Retinal pigment epithelial cell (primary cell): Measurements from ENCODE around the gene SYNE4.
"Not testable (repeated sequence)": the region's sequence is repeated elsewhere in the genome, so short reads cannot be mapped to it uniquely, and the experiment has no call there.

Experiments used
- DNase-seq: peaks from one replicate; pipeline ENCODE4 v3.0.0-alpha.2; 2010; ENCODE audit warnings: low read depth
- H3K4me3 ChIP-seq: 2 replicates; pipeline ENCODE4 v1.5.1; 2011; ENCODE audit warnings: mild to moderate bottlenecking, low read length, control low read depth, moderate library complexity
- CTCF ChIP-seq: conservative IDR thresholded peaks from 2 replicates; pipeline ENCODE4 v1.5.1; 2011; ENCODE audit warnings: low read depth, low read length, control low read depth, inconsistent platforms

Gene SYNE4

GRCh38 chr19:36047835-36048234, 39.2 kb upstream of the SYNE4 start:
- DNase-seq: no peak
- TF ChIP-seq CTCF: no peak
- no peak overlapping the region for H3K4me3 ChIP-seq

GRCh38 chr19:36046443-36047050, 37.9 kb upstream of the SYNE4 start:
- no peak overlapping the region for H3K4me3 ChIP-seq
- DNase-seq: no peak
- no peak for TF ChIP-seq CTCF

GRCh38 chr19:36043952-36044351, 35.3 kb upstream of the SYNE4 start:
- TF ChIP-seq CTCF: no peak

GRCh38 chr19:36041831-36042230, 33.2 kb upstream of the SYNE4 start:
- H3K4me3 ChIP-seq: no peak overlapping the region
- peak; percentile 34 for DNase-seq
- TF ChIP-seq CTCF: no peak

More at GRCh38 chr19:36043952-36044351, 35.3 kb upstream of the SYNE4 start:
- DNase-seq: no peak
- H3K4me3 ChIP-seq: no peak overlapping the region

GRCh38 chr19:36041092-36041491, 32.5 kb upstream of the SYNE4 start:
- H3K4me3 ChIP-seq, DNase-seq: not testable (repeated sequence)

GRCh38 chr19:36040495-36040894, 31.9 kb upstream of the SYNE4 start:
- no peak overlapping the region for H3K4me3 ChIP-seq
- no peak for TF ChIP-seq CTCF
- no peak for DNase-seq

GRCh38 chr19:36032251-36033104, 23.9 kb upstream of the SYNE4 start, which contains the start of gene CLIP3:
TSS of gene CLIP3 (minus strand) at chr19:36032873. CDS start at chr19:36032357, 516 bp downstream.
- peak within 1 kb of the TSS; percentile 81 for H3K4me3 ChIP-seq
- DNase-seq: no peak
- TF ChIP-seq CTCF: no peak
